Measurements from ENCODE around the gene ALB. TPM values are rescaled to one million over a fixed set of nuclear protein-coding genes. Genes with fewer than 3 reads are reported as not detected.

ALB gene
- polyA plus RNA-seq, 1 donor = 4.6 TPM

- DNase-seq = no peak
These were observed 46.4 kb downstream of the ALB start for GRCh38 chr4:73450398-73451004.

GRCh38 chr4:73451404-73451803, 47.3 kb downstream of the ALB start:
- no peak for DNase-seq

GRCh38 chr4:73451981-73452747, 48.1 kb downstream of the ALB start:
- DNase-seq = no peak

GRCh38 chr4:73452953-73453700, 49.0 kb downstream of the ALB start:
- DNase-seq = no peak

- DNase-seq = no peak
These were observed 49.6 kb downstream of the ALB start for GRCh38 chr4:73453701-73454005.

GRCh38 chr4:73454920-73455319, 50.8 kb downstream of the ALB start:
- no peak for DNase-seq

GRCh38 chr4:73456177-73457022, 52.3 kb downstream of the ALB start:
- DNase-seq = no peak

GRCh38 chr4:73458184-73459047, 54.3 kb downstream of the ALB start:
- no peak for DNase-seq

GRCh38 chr4:73459048-73459421, 54.9 kb downstream of the ALB start:
- no peak for DNase-seq

GRCh38 chr4:73460913-73461522, 56.9 kb downstream of the ALB start:
- DNase-seq = no peak

GRCh38 chr4:73468170-73468569, 64.1 kb downstream of the ALB start:
- no peak for DNase-seq

GRCh38 chr4:73470728-73471127, 66.6 kb downstream of the ALB start:
- no peak for DNase-seq

Other genes with a start within 250 kb of the ALB start
- 94.3 TPM for gene ANKRD17, start 145.5 kb upstream of the ALB start, polyA plus RNA-seq (ENCODE audit: insufficient read length)
- gene AFP, start 31.9 kb downstream of the ALB start, polyA plus RNA-seq (ENCODE audit: insufficient read length) = 746 TPM
- gene AFM, start 77.5 kb downstream of the ALB start, polyA plus RNA-seq (ENCODE audit: insufficient read length) = 16.7 TPM
- 8.8 TPM for gene RASSF6, start 216.1 kb downstream of the ALB start, polyA plus RNA-seq (ENCODE audit: insufficient read length)